GM23338 (cell line): ENCODE results near the gene GYS2. TPM values are rescaled to one million over a fixed set of nuclear protein-coding genes. Genes with fewer than 3 reads are reported as not detected.

Experiments
- ATAC-seq: fragments of 200-7000 bp; cut with Tn5 transposase; 3 replicates; pipeline ENCODE4 v1.9.1; 2020
- DNase-seq: peaks from one replicate; pipeline ENCODE4 v3.0.0-alpha.2; 2015; ENCODE audit warnings: low spot score
- H2AFZ ChIP-seq: fragments of 200-600 bp; sonication (generic); 2 replicates; pipeline ENCODE4 v1.8.0; 2016; ENCODE audit warnings: antibody characterized with exemption, mild to moderate bottlenecking, moderate library complexity
- H3F3A ChIP-seq: fragments of 200-600 bp; sonication (generic); replicated peaks from 2 replicates; pipeline ENCODE4 v1.8.0; 2017; ENCODE audit warnings: antibody characterized with exemption, mixed run types, low read depth
- H3K27ac ChIP-seq: fragments of 200-600 bp; sonication (generic); 2 replicates; pipeline ENCODE4 v1.6.1; 2016; ENCODE audit warnings: low read depth
- H3K27me3 ChIP-seq: fragments of 200-600 bp; sonication (generic); 2 replicates; pipeline ENCODE4 v1.8.0; 2016; ENCODE audit warnings: mild to moderate bottlenecking, mixed run types, moderate library complexity; ENCODE audit not compliant: insufficient read depth
- H3K36me3 ChIP-seq: fragments of 200-600 bp; sonication (generic); 2 replicates; pipeline ENCODE4 v1.8.0; 2016; ENCODE audit warnings: mild to moderate bottlenecking; ENCODE audit not compliant: insufficient read depth
- H3K4me1 ChIP-seq: fragments of 200-600 bp; sonication (generic); 2 replicates; pipeline ENCODE4 v1.8.0; 2016; ENCODE audit warnings: mild to moderate bottlenecking, moderate library complexity; ENCODE audit not compliant: insufficient read depth
- H3K4me2 ChIP-seq: fragments of 200-600 bp; sonication (generic); 2 replicates; pipeline ENCODE4 v1.7.1; 2017; ENCODE audit warnings: mixed run types
- H3K4me3 ChIP-seq: fragments of 200-600 bp; sonication (generic); 2 replicates; pipeline ENCODE4 v1.6.1; 2016; ENCODE audit warnings: mixed run types
- H3K79me2 ChIP-seq: fragments of 200-600 bp; sonication (generic); replicated peaks from 2 replicates; pipeline ENCODE4 v1.8.0; 2017; ENCODE audit warnings: mild to moderate bottlenecking; ENCODE audit not compliant: insufficient read depth
- H3K9me2 ChIP-seq: fragments of 200-600 bp; sonication (generic); 2 replicates; pipeline ENCODE4 v1.8.0; 2017; ENCODE audit not compliant: insufficient read depth
- H4K20me1 ChIP-seq: fragments of 200-600 bp; sonication (generic); replicated peaks from 2 replicates; pipeline ENCODE4 v1.8.0; 2017; ENCODE audit warnings: mild to moderate bottlenecking; ENCODE audit not compliant: insufficient read depth
- H3K27ac Mint-ChIP-seq: 2 replicates; pipeline ENCODE4 v1.8.0; 2020; ENCODE audit warnings: inconsistent platforms, mild to moderate bottlenecking, moderate library complexity, mixed read lengths
- H3K27me3 Mint-ChIP-seq: 3 replicates; pipeline ENCODE4 v1.8.0; 2022; ENCODE audit warnings: low read depth, mild to moderate bottlenecking, moderate library complexity, mixed read lengths, inconsistent platforms; ENCODE audit not compliant: insufficient read depth, poor library complexity
- H3K36me3 Mint-ChIP-seq: 3 replicates; pipeline ENCODE4 v1.8.0; 2021; ENCODE audit warnings: low read depth, mild to moderate bottlenecking, inconsistent platforms, moderate library complexity, mixed read lengths
- H3K4me1 Mint-ChIP-seq: 3 replicates; pipeline ENCODE4 v1.8.0; 2020; ENCODE audit warnings: mild to moderate bottlenecking, inconsistent platforms, mixed read lengths
- H3K4me3 Mint-ChIP-seq: 3 replicates; pipeline ENCODE4 v1.8.0; 2021; ENCODE audit warnings: moderate library complexity, mild to moderate bottlenecking, inconsistent platforms, mixed read lengths
- H3K9me3 Mint-ChIP-seq: 3 replicates; pipeline ENCODE4 v1.8.0; 2020; ENCODE audit warnings: moderate library complexity, mild to moderate bottlenecking, inconsistent platforms, mixed read lengths
- CTCF ChIP-seq, 2 experiments: fragments of 200-600 bp in 1 of 2; sonication (generic) in 1 of 2; conservative IDR thresholded peaks; 2 replicates each; pipeline versions ENCODE4 v1.5.1 to v1.6.1; 2016 to 2017; ENCODE audit warnings: antibody characterized with exemption in 2 of 2, low read depth in 2 of 2, mild to moderate bottlenecking in 2 of 2, moderate library complexity in 1 of 2
- ETS1 ChIP-seq: IDR thresholded peaks from 2 replicates; pipeline ENCODE4 v1.6.1; 2016; ENCODE audit warnings: antibody characterized with exemption
- EZH2 ChIP-seq: fragments of 200-600 bp; sonication (generic); IDR thresholded peaks from one replicate; pipeline ENCODE4 v1.8.0; 2017; ENCODE audit warnings: antibody characterized with exemption, mild to moderate bottlenecking, low read depth; ENCODE audit not compliant: unreplicated experiment
- NANOG ChIP-seq: IDR thresholded peaks from 2 replicates; pipeline ENCODE4 v1.6.1; 2016; ENCODE audit warnings: antibody characterized with exemption, borderline replicate concordance
- STAT1 ChIP-seq: IDR thresholded peaks from one replicate; pipeline ENCODE4 v1.6.1; 2016; ENCODE audit warnings: antibody characterized with exemption; ENCODE audit not compliant: unreplicated experiment
- ZNF462 ChIP-seq: fragments of 250-450 bp; sonication (Bioruptor Pico); IDR thresholded peaks from 2 replicates; pipeline ENCODE4 v1.5.0; 2020; ENCODE audit warnings: mild to moderate bottlenecking, moderate library complexity
- polyA plus RNA-seq: library from polyadenylated mRNA; unstranded; fragments of >200 nt; fragmentation: Nextera tagmentation; extraction: Ambion mirVana; gene quantifications from 2 replicates; pipeline ENCODE4 v1.2.1, GENCODE V29; 2016
- total RNA-seq: library from RNA; depleted of rRNA; stranded (reverse); fragments of >200 nt; shearing (Covaris generic); gene quantifications from 2 replicates; pipeline ENCODE4 v1.2.3, GENCODE V29; 2014

Gene GYS2
- total and polyA plus RNA-seq, 2 experiments from 2014 or later, result not detected

- TF ChIP-seq ZNF462, result no peak
These were observed 36.5 kb downstream of the GYS2 start (continued) for GRCh38 chr12:21568115-21568514.

- Mint-ChIP-seq H3K9me3 (no peaks in the 10 kb centered on the region), H3K27me3 (no peaks in the 10 kb centered on the region), H3K4me3 (no peak overlapping the region), H3K36me3 (no peaks in the 10 kb centered on the region), H3K4me1 (no peaks in the 10 kb centered on the region), H3K27ac (no peak overlapping the region)
- Histone ChIP-seq H3K9me2 (no peaks in the 10 kb centered on the region), H2AFZ (no peak overlapping the region), H3K4me1 (no peaks in the 10 kb centered on the region), H3K4me3 (no peak overlapping the region), H3K79me2 (no peaks in the 10 kb centered on the region), H3K4me2 (no peak overlapping the region), H4K20me1 (no peaks in the 10 kb centered on the region), H3K36me3 (no peaks in the 10 kb centered on the region), H3K27ac (no peak overlapping the region), H3F3A (no peaks in the 10 kb centered on the region), H3K27me3 (no peaks in the 10 kb centered on the region)
- DNase-seq (no peak), ATAC-seq (no peak)
- TF ChIP-seq ETS1 (no peak), STAT1 (no peak), ZNF462 (no peak), CTCF (conservative IDR thresholded peaks at IDR 0.05; ENCODE audit: low read depth in 2 of 2) (no peak), EZH2 (no peak), NANOG (no peak)
These were observed 37.7 kb downstream of the GYS2 start for GRCh38 chr12:21566907-21567394.
